Trophoblast cell (in vitro differentiated cells and primary cell): ENCODE results near the gene PXDC1.
"Not testable (repeated sequence)": the region's sequence is repeated elsewhere in the genome, so short reads cannot be mapped to it uniquely, and the experiment has no call there.

Experiments
- DNase-seq, 2 donors: peaks; one replicate each; pipeline ENCODE4 v3.0.0-alpha.2; 2016
- H2AFZ ChIP-seq: 2 replicates; pipeline ENCODE4 v1.6.1; 2013; ENCODE audit warnings: low read length, moderate library complexity, mild to moderate bottlenecking; ENCODE audit not compliant: insufficient read depth, poor library complexity
- H2AK5ac ChIP-seq: 2 replicates; pipeline ENCODE4 v1.6.1; 2013; ENCODE audit warnings: mild to moderate bottlenecking, low read length
- H2BK120ac ChIP-seq: 2 replicates; pipeline ENCODE4 v1.6.1; 2013; ENCODE audit warnings: low read length, mild to moderate bottlenecking, moderate library complexity; ENCODE audit not compliant: insufficient read depth, poor library complexity
- H2BK12ac ChIP-seq: 2 replicates; pipeline ENCODE4 v1.6.1; 2013; ENCODE audit warnings: mild to moderate bottlenecking, low read length, moderate library complexity
- H2BK5ac ChIP-seq: 2 replicates; pipeline ENCODE4 v1.6.1; 2013; ENCODE audit warnings: low read length, low read depth, moderate library complexity, mild to moderate bottlenecking; ENCODE audit not compliant: poor library complexity
- H3K14ac ChIP-seq: 2 replicates; pipeline ENCODE4 v1.6.1; 2013; ENCODE audit warnings: mild to moderate bottlenecking, low read length
- H3K18ac ChIP-seq: 2 replicates; pipeline ENCODE4 v1.6.1; 2013; ENCODE audit warnings: mild to moderate bottlenecking, low read length
- H3K23ac ChIP-seq: 2 replicates; pipeline ENCODE4 v1.6.1; 2013; ENCODE audit warnings: low read length
- H3K27ac ChIP-seq: 2 replicates; pipeline ENCODE4 v1.5.1; 2013; ENCODE audit warnings: low read depth, mild to moderate bottlenecking, inconsistent platforms, low read length, moderate library complexity
- H3K27me3 ChIP-seq: 2 replicates; pipeline ENCODE4 v1.6.1; 2013; ENCODE audit warnings: inconsistent platforms, mild to moderate bottlenecking, low read length, moderate library complexity; ENCODE audit not compliant: insufficient read depth
- H3K36me3 ChIP-seq, 2 experiments: 1 replicate in 1 of 2; 2 replicates in 1 of 2; pipeline ENCODE4 v1.6.1; 2013; ENCODE audit warnings: low read length in 2 of 2, mild to moderate bottlenecking in 2 of 2, moderate library complexity in 1 of 2; ENCODE audit not compliant: insufficient read depth in 2 of 2, control insufficient read depth in 1 of 2
- H3K4ac ChIP-seq: 2 replicates; pipeline ENCODE4 v1.6.1; 2013; ENCODE audit warnings: low read depth, mild to moderate bottlenecking, low read length, moderate library complexity
- H3K4me1 ChIP-seq, 2 experiments: 1 replicate in 1 of 2; 2 replicates in 1 of 2; pipeline ENCODE4 v1.6.1; 2013; ENCODE audit warnings: low read length in 2 of 2, mild to moderate bottlenecking in 2 of 2, moderate library complexity in 1 of 2; ENCODE audit not compliant: insufficient read depth in 2 of 2, control insufficient read depth in 1 of 2
- H3K4me2 ChIP-seq: 2 replicates; pipeline ENCODE4 v1.6.1; 2013; ENCODE audit warnings: inconsistent platforms, mild to moderate bottlenecking, low read length, moderate library complexity
- H3K4me3 ChIP-seq: 2 replicates; pipeline ENCODE4 v1.5.1; 2013; ENCODE audit warnings: mild to moderate bottlenecking, low read depth, low read length, inconsistent platforms
- H3K79me1 ChIP-seq: one replicate; pipeline ENCODE4 v1.6.1; 2013; ENCODE audit warnings: low read length
- H3K79me2 ChIP-seq: 2 replicates; pipeline ENCODE4 v1.6.1; 2013; ENCODE audit warnings: low read length, mild to moderate bottlenecking; ENCODE audit not compliant: control insufficient read depth, insufficient read depth, poor library complexity
- H3K9ac ChIP-seq: 2 replicates; pipeline ENCODE4 v1.6.1; 2013; ENCODE audit warnings: mild to moderate bottlenecking, low read length
- H3K9me3 ChIP-seq: 2 replicates; pipeline ENCODE4 v1.6.1; 2013; ENCODE audit warnings: low read depth, mild to moderate bottlenecking, control low read depth, inconsistent platforms, low read length; ENCODE audit not compliant: insufficient read depth
- H4K12ac ChIP-seq: 2 replicates; pipeline ENCODE4 v1.6.1; 2013; ENCODE audit warnings: low read depth, mild to moderate bottlenecking, low read length, moderate library complexity
- H4K8ac ChIP-seq: 2 replicates; pipeline ENCODE4 v1.6.1; 2013; ENCODE audit warnings: low read depth, mild to moderate bottlenecking, low read length, moderate library complexity
- H4K91ac ChIP-seq: one replicate; pipeline ENCODE4 v1.6.1; 2013; ENCODE audit warnings: low read depth, mild to moderate bottlenecking, low read length, moderate library complexity
- WGBS: extraction: QIAGEN DNeasy Blood & Tissue Kit; methylation state at CpG from one replicate; pipeline ENCODE4 v1.1.7; 2013; ENCODE audit warnings: missing lambda C conversion rate; ENCODE audit not compliant: insufficient read length, insufficient coverage; ENCODE audit errors: extremely low coverage; 5-methylcytosine and 5-hydroxymethylcytosine counted together

Gene PXDC1

DNA sequence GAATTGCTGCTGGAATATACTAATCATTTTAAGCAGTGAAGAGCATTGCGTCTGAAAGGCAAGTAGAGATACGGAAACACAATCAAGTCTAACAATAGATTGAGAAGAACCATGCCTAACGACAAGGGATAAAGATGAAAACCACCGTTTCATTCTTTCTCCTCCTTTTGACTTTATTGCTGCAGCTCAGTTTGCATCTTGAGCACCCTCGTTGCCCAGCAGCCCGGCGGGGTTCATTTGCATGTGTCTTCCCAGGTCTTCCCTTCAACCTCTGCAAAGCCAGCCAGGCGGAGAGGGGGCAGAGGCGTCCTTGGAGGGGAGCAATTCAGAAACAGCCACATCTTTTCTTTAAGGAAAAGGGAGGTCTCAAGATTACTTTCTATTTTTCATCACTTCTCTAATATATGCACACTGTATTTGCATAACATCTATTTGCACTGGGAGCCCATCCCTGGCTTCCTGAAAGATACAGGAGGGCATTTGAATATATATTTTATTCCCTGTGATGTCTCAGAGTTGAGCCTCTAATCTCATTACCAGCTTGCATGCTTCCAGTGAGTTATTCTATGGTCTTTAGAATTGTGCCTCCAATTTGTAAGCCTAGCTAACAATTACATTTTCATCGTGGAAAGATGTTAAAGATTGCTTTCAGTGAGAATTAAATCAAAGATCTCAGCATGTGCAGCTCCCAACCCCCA, 18.7 kb upstream of the PXDC1 start:
- H3K36me3 ChIP-seq, result no peaks in the 10 kb centered on the region
- no peak overlapping the region for H3K18ac ChIP-seq
- no peak overlapping the region for H2BK5ac ChIP-seq
- no peaks in the 10 kb centered on the region for H3K9me3 ChIP-seq
- H4K91ac ChIP-seq, result no peak overlapping the region
- no peak overlapping the region for H3K14ac ChIP-seq
- no peak overlapping the region for H3K4me3 ChIP-seq
- no peak overlapping the region for H3K9ac ChIP-seq
- H3K79me2 ChIP-seq, result no peaks in the 10 kb centered on the region
- no peaks in the 10 kb centered on the region for H3K79me1 ChIP-seq
- no peak overlapping the region for H2BK120ac ChIP-seq
- no peak for DNase-seq
- H3K27ac ChIP-seq, result no peak overlapping the region
- H4K12ac ChIP-seq, result no peak overlapping the region
- no peak overlapping the region for H4K8ac ChIP-seq
- no peak overlapping the region for H3K4ac ChIP-seq
- no peak overlapping the region for H2AFZ ChIP-seq
- WGBS, result no CpG with 5 or more reads among the region's 10 CpGs
- H2BK12ac ChIP-seq, result no peak overlapping the region
- H3K4me1 ChIP-seq, result no peaks in the 10 kb centered on the region
- no peaks in the 10 kb centered on the region for H3K27me3 ChIP-seq
- no peak overlapping the region for H3K23ac ChIP-seq
- no peak overlapping the region for H2AK5ac ChIP-seq
- H3K4me2 ChIP-seq, result no peak overlapping the region

DNA sequence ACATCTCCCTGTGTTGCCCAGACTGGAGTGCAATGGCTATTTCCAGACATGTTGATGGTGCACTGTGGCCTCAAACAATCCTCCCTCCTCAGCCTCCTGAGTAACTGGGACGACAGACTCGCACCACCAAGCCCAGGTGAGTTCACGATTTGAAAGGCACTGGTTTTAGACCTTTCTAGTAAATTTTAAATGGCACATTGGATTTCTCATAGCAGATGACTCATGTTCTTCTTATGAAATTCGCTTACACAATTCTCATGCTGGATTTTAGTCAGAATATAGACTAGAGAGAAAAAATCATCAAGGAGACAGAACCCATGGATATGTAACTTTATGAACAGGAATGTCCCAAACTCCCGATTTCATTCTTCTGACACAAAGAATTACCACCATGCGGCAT, 18.1 kb upstream of the PXDC1 start:
- no peaks in the 10 kb centered on the region for H3K79me2 ChIP-seq
- no peaks in the 10 kb centered on the region for H3K36me3 ChIP-seq
- H3K23ac ChIP-seq, result no peak overlapping the region
- H2BK120ac ChIP-seq, result no peak overlapping the region
- H3K4ac ChIP-seq, result no peak overlapping the region
- no peak overlapping the region for H2BK5ac ChIP-seq
- no peak overlapping the region for H4K12ac ChIP-seq
- H3K9ac ChIP-seq, result no peak overlapping the region
- no peak overlapping the region for H2AFZ ChIP-seq
- WGBS, result no CpG with 5 or more reads among the region's 6 CpGs
- no peak overlapping the region for H4K8ac ChIP-seq
- H3K27me3 ChIP-seq, result no peaks in the 10 kb centered on the region
- H3K14ac ChIP-seq, result no peak overlapping the region
- peak in 1 of 2 donors; percentile 49 for DNase-seq
- no peak overlapping the region for H3K18ac ChIP-seq
- no peak overlapping the region for H2BK12ac ChIP-seq
- H3K4me1 ChIP-seq, result no peaks in the 10 kb centered on the region
- no peak overlapping the region for H2AK5ac ChIP-seq
- H3K27ac ChIP-seq, result no peak overlapping the region
- no peak overlapping the region for H3K4me2 ChIP-seq
- H3K79me1 ChIP-seq, result no peaks in the 10 kb centered on the region
- no peak overlapping the region for H4K91ac ChIP-seq
- H3K9me3 ChIP-seq, result peaks cover 2% of the 10 kb centered on the region
- H3K4me3 ChIP-seq, result no peak overlapping the region

DNA sequence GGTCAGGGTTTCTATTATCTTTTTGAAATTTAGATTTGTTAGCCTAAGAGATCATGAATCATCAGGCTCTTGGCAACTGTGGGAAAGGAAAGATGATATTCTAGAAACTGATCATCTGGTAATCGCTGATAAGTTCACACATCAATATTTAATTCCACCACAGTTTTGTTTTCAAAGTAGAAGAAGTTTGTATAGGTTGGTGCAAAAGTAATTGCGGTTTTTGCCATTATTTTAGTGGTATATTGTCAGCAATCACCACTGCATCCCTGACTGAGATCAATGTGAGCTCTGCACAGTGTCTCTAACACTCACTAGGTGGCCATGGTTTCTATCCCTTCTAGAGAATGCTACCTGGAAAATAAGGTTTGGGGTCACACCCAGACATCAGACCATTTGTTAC, 17.0 kb upstream of the PXDC1 start:
- no peaks in the 10 kb centered on the region for H3K36me3 ChIP-seq
- H2BK5ac ChIP-seq, result no peak overlapping the region
- H3K79me2 ChIP-seq, result no peaks in the 10 kb centered on the region
- H3K9ac ChIP-seq, result no peak overlapping the region
- no peak overlapping the region for H3K14ac ChIP-seq
- no peak overlapping the region for H2AK5ac ChIP-seq
- H3K4me3 ChIP-seq, result no peak overlapping the region
- no peak overlapping the region for H4K91ac ChIP-seq
- H4K8ac ChIP-seq, result no peak overlapping the region
- no peak overlapping the region for H2AFZ ChIP-seq
- H3K18ac ChIP-seq, result no peak overlapping the region
- no peak overlapping the region for H3K4me2 ChIP-seq
- H2BK12ac ChIP-seq, result no peak overlapping the region
- WGBS, result no CpG with 5 or more reads among the region's 2 CpGs
- H3K27me3 ChIP-seq, result no peaks in the 10 kb centered on the region
- no peaks in the 10 kb centered on the region for H3K79me1 ChIP-seq
- H3K4ac ChIP-seq, result no peak overlapping the region
- no peak overlapping the region for H4K12ac ChIP-seq
- H3K27ac ChIP-seq, result no peak overlapping the region
- H2BK120ac ChIP-seq, result no peak overlapping the region
- H3K4me1 ChIP-seq, result no peaks in the 10 kb centered on the region
- H3K23ac ChIP-seq, result no peak overlapping the region
- peaks cover 2% of the 10 kb centered on the region for H3K9me3 ChIP-seq
- no peak for DNase-seq

DNA sequence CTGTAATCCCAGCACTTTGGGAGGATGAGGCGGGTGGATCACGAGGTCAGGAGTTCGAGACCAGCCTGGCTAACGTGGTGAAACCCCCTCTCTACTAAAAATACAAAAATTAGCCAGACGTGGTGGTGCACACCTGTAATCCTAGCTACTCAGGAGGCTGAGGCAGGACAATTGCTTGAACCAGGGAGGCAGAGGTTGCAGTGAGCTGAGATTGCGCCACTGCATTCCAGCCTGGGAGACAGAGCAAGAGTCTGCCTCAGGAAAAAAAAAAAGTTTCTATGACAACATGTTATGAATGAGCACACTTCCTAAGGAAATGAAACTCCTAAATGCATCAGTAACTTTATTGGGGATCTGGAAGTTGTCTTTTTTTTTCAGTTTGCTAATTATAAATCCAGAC, 16.0 kb upstream of the PXDC1 start:
- H2BK120ac ChIP-seq, H3K9me3 ChIP-seq, H3K4me1 ChIP-seq, H3K27ac ChIP-seq, H3K18ac ChIP-seq, H3K23ac ChIP-seq, H2BK12ac ChIP-seq, H3K4me2 ChIP-seq, H2AFZ ChIP-seq, H3K79me2 ChIP-seq, H3K9ac ChIP-seq, H2BK5ac ChIP-seq, H4K91ac ChIP-seq, H2AK5ac ChIP-seq, H3K14ac ChIP-seq, H4K8ac ChIP-seq, H3K79me1 ChIP-seq, H3K27me3 ChIP-seq, H4K12ac ChIP-seq, H3K4ac ChIP-seq, H3K4me3 ChIP-seq, H3K36me3 ChIP-seq: not testable (repeated sequence)
- no CpG with 5 or more reads among the region's 6 CpGs for WGBS
- DNase-seq, result peak; percentile 7 to 73
